OCI-LY1 (cell line): ENCODE measurements around the gene GBE1.

ENCODE experiments used
- H2AFZ ChIP-seq: fragments of 200-600 bp; sonication (generic), shearing (Covaris generic); 2 replicates; pipeline ENCODE4 v1.6.0; 2014; ENCODE audit warnings: antibody characterized with exemption, mild to moderate bottlenecking, low read length
- H3F3A ChIP-seq: fragments of 200-600 bp; sonication (generic), shearing (Covaris generic); 2 replicates; pipeline ENCODE4 v1.6.0; 2014; ENCODE audit warnings: mild to moderate bottlenecking, antibody characterized with exemption, low read length, moderate library complexity; ENCODE audit not compliant: insufficient read depth
- H3K27ac ChIP-seq: fragments of 200-600 bp; sonication (generic); 2 replicates; pipeline ENCODE4 v1.5.1; 2014; ENCODE audit warnings: low read length, mixed run types, mild to moderate bottlenecking, low read depth; ENCODE audit not compliant: poor library complexity, severe bottlenecking
- H3K27me3 ChIP-seq: fragments of 200-600 bp; sonication (generic); 2 replicates; pipeline ENCODE4 v1.6.0; 2014; ENCODE audit warnings: antibody characterized with exemption, mild to moderate bottlenecking, low read length, moderate library complexity; ENCODE audit not compliant: insufficient read depth
- H3K36me3 ChIP-seq: fragments of 200-600 bp; sonication (generic); 2 replicates; pipeline ENCODE4 v1.6.1; 2014; ENCODE audit warnings: mild to moderate bottlenecking, antibody characterized with exemption, low read length, moderate library complexity, mixed read lengths; ENCODE audit not compliant: insufficient read depth
- H3K4me1 ChIP-seq: fragments of 200-600 bp; sonication (generic); 2 replicates; pipeline ENCODE4 v1.5.1; 2014; ENCODE audit warnings: mild to moderate bottlenecking, low read length, moderate library complexity; ENCODE audit not compliant: insufficient read depth, severe bottlenecking
- H3K4me2 ChIP-seq: fragments of 200-600 bp; sonication (generic), shearing (Covaris generic); 2 replicates; pipeline ENCODE4 v1.6.1; 2014; ENCODE audit warnings: low read length
- H3K4me3 ChIP-seq: fragments of 200-600 bp; sonication (generic); 2 replicates; pipeline ENCODE4 v1.5.1; 2014; ENCODE audit warnings: low read length, low read depth, mild to moderate bottlenecking, mixed read lengths; ENCODE audit not compliant: poor library complexity, severe bottlenecking
- H3K79me2 ChIP-seq: fragments of 200-600 bp; shearing (Covaris generic); 2 replicates; pipeline ENCODE4 v1.6.1; 2016; ENCODE audit warnings: mixed run types, low read length, mixed read lengths; ENCODE audit not compliant: insufficient read depth
- H3K9ac ChIP-seq: fragments of 200-600 bp; sonication (generic), shearing (Covaris generic); 2 replicates; pipeline ENCODE4 v1.6.1; 2014; ENCODE audit warnings: mild to moderate bottlenecking, low read length, mixed read lengths
- H3K9me2 ChIP-seq: fragments of 200-600 bp; sonication (generic), shearing (Covaris generic); 2 replicates; pipeline ENCODE4 v1.6.1; 2014; ENCODE audit warnings: low read depth, mild to moderate bottlenecking, low read length, mixed read lengths
- H3K9me3 ChIP-seq: fragments of 200-600 bp; shearing (Covaris generic); 2 replicates; pipeline ENCODE4 v1.6.1; 2014; ENCODE audit warnings: low read length, mixed read lengths
- H4K20me1 ChIP-seq: fragments of 200-600 bp; sonication (generic), shearing (Covaris generic); 2 replicates; pipeline ENCODE4 v1.6.0; 2016; ENCODE audit warnings: mild to moderate bottlenecking, low read length; ENCODE audit not compliant: insufficient read depth
- EZH2 ChIP-seq: fragments of 200-600 bp; sonication (generic), shearing (Covaris generic); IDR thresholded peaks from 2 replicates; pipeline ENCODE4 v1.8.0; 2017; ENCODE audit warnings: borderline replicate concordance, mixed run types, mild to moderate bottlenecking, antibody characterized with exemption, low read length, moderate library complexity, mixed read lengths
- TF ChIP-seq, protein P1 (sequence below): fragments of 200-600 bp; sonication (generic), shearing (Covaris generic); IDR thresholded peaks from 2 replicates; pipeline ENCODE4 v1.5.1; 2017; ENCODE audit warnings: mild to moderate bottlenecking, antibody characterized with exemption, low read length, moderate library complexity, mixed read lengths

Gene GBE1

DNA sequence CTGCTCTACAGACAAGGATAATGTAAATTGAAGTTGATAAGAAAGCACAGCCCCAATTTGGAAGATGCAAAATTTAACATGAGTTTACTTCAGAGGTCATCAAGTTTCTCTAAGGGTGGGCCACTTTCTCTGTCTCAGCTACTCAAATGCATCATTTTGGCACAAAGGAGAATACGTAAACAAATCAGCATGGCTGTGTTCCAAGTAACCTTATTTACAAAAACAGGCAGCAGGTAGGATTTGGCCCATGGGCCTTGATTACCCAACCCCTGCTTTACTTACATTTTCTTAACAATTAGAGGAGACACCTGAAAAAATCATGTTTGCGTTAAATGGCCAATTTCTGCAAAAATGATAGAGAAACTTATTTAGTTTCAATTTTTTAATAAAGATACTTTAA lies 181.7 kb downstream of the GBE1 start:
- H3K9me3 ChIP-seq: no peaks in the 10 kb centered on the region
- no peaks in the 10 kb centered on the region for H3K36me3 ChIP-seq
- no peak overlapping the region for H2AFZ ChIP-seq
- TF ChIP-seq, protein P1, sequence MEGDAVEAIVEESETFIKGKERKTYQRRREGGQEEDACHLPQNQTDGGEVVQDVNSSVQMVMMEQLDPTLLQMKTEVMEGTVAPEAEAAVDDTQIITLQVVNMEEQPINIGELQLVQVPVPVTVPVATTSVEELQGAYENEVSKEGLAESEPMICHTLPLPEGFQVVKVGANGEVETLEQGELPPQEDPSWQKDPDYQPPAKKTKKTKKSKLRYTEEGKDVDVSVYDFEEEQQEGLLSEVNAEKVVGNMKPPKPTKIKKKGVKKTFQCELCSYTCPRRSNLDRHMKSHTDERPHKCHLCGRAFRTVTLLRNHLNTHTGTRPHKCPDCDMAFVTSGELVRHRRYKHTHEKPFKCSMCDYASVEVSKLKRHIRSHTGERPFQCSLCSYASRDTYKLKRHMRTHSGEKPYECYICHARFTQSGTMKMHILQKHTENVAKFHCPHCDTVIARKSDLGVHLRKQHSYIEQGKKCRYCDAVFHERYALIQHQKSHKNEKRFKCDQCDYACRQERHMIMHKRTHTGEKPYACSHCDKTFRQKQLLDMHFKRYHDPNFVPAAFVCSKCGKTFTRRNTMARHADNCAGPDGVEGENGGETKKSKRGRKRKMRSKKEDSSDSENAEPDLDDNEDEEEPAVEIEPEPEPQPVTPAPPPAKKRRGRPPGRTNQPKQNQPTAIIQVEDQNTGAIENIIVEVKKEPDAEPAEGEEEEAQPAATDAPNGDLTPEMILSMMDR: no peak
- TF ChIP-seq EZH2: no peak
- no peak overlapping the region for H3K4me3 ChIP-seq
- H3K9ac ChIP-seq: no peak overlapping the region
- no peaks in the 10 kb centered on the region for H3K79me2 ChIP-seq
- H3K4me1 ChIP-seq: no peaks in the 10 kb centered on the region
- no peaks in the 10 kb centered on the region for H3K27me3 ChIP-seq
- no peaks in the 10 kb centered on the region for H3K9me2 ChIP-seq
- H4K20me1 ChIP-seq: no peaks in the 10 kb centered on the region
- H3K4me2 ChIP-seq: no peak overlapping the region
- H3K27ac ChIP-seq: no peak overlapping the region
- no peaks in the 10 kb centered on the region for H3F3A ChIP-seq

DNA sequence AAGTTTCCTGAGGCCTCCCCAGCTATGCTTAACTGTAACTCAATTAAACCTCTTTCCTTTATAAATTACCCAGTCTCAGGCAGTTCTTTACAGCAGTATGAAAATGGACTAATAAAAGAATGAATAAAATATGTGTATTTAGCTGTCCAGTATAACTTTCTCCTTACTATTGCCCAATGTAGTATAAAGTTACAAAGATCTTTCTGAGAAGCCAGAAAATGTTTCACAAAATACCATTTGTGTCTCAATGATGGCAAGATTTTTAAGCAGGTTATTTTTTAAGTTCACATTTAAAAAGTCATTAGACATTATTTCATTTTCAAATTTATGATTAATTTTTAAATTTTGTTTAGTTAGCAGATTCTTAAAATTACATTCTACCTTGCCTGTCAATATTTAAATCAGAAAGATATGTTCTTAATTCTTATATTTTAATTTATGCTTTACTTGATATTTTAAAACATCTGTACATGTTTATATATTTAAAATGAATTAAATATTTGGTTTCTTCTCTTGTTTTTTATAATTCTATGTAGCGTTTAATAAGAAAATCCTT lies 189.2 kb downstream of the GBE1 start:
- Histone ChIP-seq H3K27me3 (no peaks in the 10 kb centered on the region), H3K79me2 (no peaks in the 10 kb centered on the region), H3K27ac (no peak overlapping the region), H3K36me3 (no peaks in the 10 kb centered on the region), H3K4me2 (no peak overlapping the region), H3K9me3 (no peaks in the 10 kb centered on the region), H2AFZ (no peak overlapping the region), H3K4me1 (no peaks in the 10 kb centered on the region), H3F3A (no peaks in the 10 kb centered on the region), H3K9ac (no peak overlapping the region), H3K9me2 (no peaks in the 10 kb centered on the region), H3K4me3 (no peak overlapping the region), H4K20me1 (no peaks in the 10 kb centered on the region)
- no peak for TF ChIP-seq EZH2
- TF ChIP-seq, protein P1: no peak

DNA sequence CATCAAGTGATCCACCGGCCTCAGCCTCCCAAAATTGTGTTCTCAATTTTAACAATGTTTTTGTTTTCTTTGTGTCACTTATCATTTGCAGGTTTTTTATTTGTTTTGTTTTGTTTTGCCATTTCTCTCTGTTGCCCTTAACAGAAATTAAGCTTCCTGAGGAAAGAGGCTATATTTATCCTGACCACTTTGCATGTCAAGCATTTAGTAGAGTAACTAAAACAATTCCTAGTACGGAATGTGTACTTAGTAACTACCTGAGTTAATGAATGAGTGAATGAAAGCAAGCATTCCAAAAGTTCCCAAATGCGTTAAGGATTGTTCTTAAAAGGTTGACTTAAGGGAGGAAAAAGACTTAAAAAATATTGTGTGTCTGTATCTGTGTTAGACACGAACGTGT lies 193.1 kb downstream of the GBE1 start:
- Histone ChIP-seq H3K27me3 (no peaks in the 10 kb centered on the region), H3K4me2 (no peak overlapping the region), H3K36me3 (no peaks in the 10 kb centered on the region)

More for the DNA sequence above, 193.1 kb downstream of the GBE1 start:
- H4K20me1 ChIP-seq: no peaks in the 10 kb centered on the region
- TF ChIP-seq EZH2: no peak
- TF ChIP-seq, protein P1: no peak
- H3K79me2 ChIP-seq: no peaks in the 10 kb centered on the region
- no peak overlapping the region for H3K27ac ChIP-seq
- H3K4me1 ChIP-seq: no peaks in the 10 kb centered on the region
- H3K9me2 ChIP-seq: no peaks in the 10 kb centered on the region
- H3K9me3 ChIP-seq: no peaks in the 10 kb centered on the region
- no peaks in the 10 kb centered on the region for H3F3A ChIP-seq
- H2AFZ ChIP-seq: no peak overlapping the region
- H3K9ac ChIP-seq: no peak overlapping the region
- no peak overlapping the region for H3K4me3 ChIP-seq
